Prostate gland (tissue), 2 donors: ENCODE results near the gene ATP11B. TPM values are rescaled to one million over a fixed set of nuclear protein-coding genes. Genes with fewer than 3 reads are reported as not detected.
"Not testable (repeated sequence)": the region's sequence is repeated elsewhere in the genome, so short reads cannot be mapped to it uniquely, and the experiment has no call there.

Experiments used
- DNase-seq: peaks from one replicate; pipeline ENCODE4 v3.0.0-alpha.2; 2019; ENCODE audit warnings: low spot score
- H3K27ac ChIP-seq, 2 donors: fragments of 200-600 bp; sonication (generic); 2 replicates each; pipeline ENCODE4 v1.5.1; 2017 to 2019
- H3K27me3 ChIP-seq: fragments of 200-600 bp; sonication (generic); replicated peaks from 2 replicates; pipeline ENCODE4 v1.5.1; 2019; ENCODE audit not compliant: insufficient read depth
- H3K36me3 ChIP-seq, 2 donors: fragments of 200-600 bp; sonication (generic); 1 replicate in 1 of 2; 2 replicates in 1 of 2; pipeline versions ENCODE4 v1.5.1 to v1.8.1; 2017 to 2019
- H3K4me1 ChIP-seq: fragments of 200-600 bp; sonication (generic); replicated peaks from 2 replicates; pipeline ENCODE4 v1.5.1; 2019
- H3K4me3 ChIP-seq, 2 donors: fragments of 200-600 bp; sonication (generic); 2 replicates each; pipeline ENCODE4 v1.5.1; 2017 to 2019
- H3K9me3 ChIP-seq: fragments of 200-600 bp; sonication (generic); 2 replicates; pipeline ENCODE4 v1.5.1; 2017
- POLR2A ChIP-seq: fragments of 450-650 bp; IDR thresholded peaks from one replicate; pipeline ENCODE4 v1.6.1; 2016; ENCODE audit warnings: antibody characterized with exemption, mild to moderate bottlenecking
- POLR2AphosphoS5 ChIP-seq: sonication (generic); formaldehyde crosslinking; IDR thresholded peaks from one replicate; pipeline ENCODE4 v1.6.1; 2017; ENCODE audit warnings: antibody characterized with exemption
- WGBS: methylation state at CpG from one replicate; pipeline ENCODE4 v1.1.5; 2018; 5-methylcytosine and 5-hydroxymethylcytosine counted together
- intact Hi-C: fragments of 100-400 bp; cut with DNase I; formaldehyde crosslinking; loops from one replicate; pipeline ENCODE4 v1.14.2; 2022
- total RNA-seq, 2 donors: library from RNA; depleted of rRNA; stranded (reverse); fragments of >200 nt; gene quantifications; one replicate each; pipeline ENCODE4 v1.1.0, GENCODE V29; 2016
- TF ChIP-seq, protein P1 (sequence below), 4 experiments: fragments of 200-600 bp in 2 of 4; fragments of 450-650 bp in 2 of 4; sonication (generic) in 2 of 4; IDR thresholded peaks; 1 replicate in 3 of 4; 2 replicates in 1 of 4; pipeline ENCODE4 v1.5.1; 2016 to 2019; ENCODE audit warnings: antibody characterized with exemption in 4 of 4, mild to moderate bottlenecking in 2 of 4, moderate library complexity in 2 of 4

ATP11B gene
- total RNA-seq, 2 donors from 2014 or later: 120 to 122 TPM

DNA sequence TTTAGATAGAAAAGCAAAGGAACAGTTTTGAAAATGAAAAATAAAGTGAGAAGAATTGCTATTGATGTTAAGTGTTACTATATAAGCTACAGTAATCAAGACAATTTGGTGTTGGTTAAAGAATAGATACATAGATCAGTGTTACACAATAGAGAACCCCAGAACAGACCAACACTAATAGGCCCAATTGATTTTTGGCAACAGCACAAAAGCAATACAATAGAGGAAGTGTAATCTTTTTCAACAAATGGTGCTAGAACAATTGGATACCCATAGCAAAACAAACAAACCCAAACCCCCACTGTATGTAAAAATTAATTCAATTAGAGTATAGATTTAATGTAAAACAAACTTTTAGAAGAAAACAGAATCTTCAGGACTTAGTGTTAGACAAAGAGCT lies 61.8 kb downstream of the ATP11B start:
- no peak for DNase-seq
- Histone ChIP-seq H3K36me3 (no peaks in the 10 kb centered on the region), H3K9me3 (no peaks in the 10 kb centered on the region), H3K4me1 (no peaks in the 10 kb centered on the region), H3K4me3 (no peak overlapping the region), H3K27ac (no peak overlapping the region), H3K27me3 (no peaks in the 10 kb centered on the region)
- intact Hi-C loops: no loop called here
- TF ChIP-seq POLR2AphosphoS5 (no peak), POLR2A (no peak)
- TF ChIP-seq, protein P1, sequence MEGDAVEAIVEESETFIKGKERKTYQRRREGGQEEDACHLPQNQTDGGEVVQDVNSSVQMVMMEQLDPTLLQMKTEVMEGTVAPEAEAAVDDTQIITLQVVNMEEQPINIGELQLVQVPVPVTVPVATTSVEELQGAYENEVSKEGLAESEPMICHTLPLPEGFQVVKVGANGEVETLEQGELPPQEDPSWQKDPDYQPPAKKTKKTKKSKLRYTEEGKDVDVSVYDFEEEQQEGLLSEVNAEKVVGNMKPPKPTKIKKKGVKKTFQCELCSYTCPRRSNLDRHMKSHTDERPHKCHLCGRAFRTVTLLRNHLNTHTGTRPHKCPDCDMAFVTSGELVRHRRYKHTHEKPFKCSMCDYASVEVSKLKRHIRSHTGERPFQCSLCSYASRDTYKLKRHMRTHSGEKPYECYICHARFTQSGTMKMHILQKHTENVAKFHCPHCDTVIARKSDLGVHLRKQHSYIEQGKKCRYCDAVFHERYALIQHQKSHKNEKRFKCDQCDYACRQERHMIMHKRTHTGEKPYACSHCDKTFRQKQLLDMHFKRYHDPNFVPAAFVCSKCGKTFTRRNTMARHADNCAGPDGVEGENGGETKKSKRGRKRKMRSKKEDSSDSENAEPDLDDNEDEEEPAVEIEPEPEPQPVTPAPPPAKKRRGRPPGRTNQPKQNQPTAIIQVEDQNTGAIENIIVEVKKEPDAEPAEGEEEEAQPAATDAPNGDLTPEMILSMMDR (IDR thresholded peaks at IDR 0.05): no peak

DNA sequence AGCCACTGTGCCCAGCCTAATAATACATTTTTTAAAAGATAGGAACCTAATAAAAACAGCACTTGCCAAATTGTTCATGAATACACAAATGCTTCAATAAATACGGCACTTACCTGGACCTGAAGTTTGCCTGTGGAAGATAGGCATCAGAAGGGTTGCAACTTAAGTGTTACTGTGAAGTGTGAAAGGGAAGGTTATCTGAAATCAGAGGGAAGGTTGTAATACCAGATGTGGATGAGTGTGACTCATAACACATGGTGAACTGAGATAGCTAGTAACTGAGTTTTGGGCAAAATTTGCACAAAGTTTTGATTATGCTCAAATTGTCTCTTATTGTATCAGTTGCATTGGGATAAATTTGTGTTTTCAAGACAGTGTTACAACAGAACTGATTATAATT lies 68.0 kb downstream of the ATP11B start:
- intact Hi-C loops: no loop called here
- 96% methylated on average over 1 of the region's 1 CpG for WGBS
- H3K36me3 ChIP-seq: no peaks in the 10 kb centered on the region

DNA sequence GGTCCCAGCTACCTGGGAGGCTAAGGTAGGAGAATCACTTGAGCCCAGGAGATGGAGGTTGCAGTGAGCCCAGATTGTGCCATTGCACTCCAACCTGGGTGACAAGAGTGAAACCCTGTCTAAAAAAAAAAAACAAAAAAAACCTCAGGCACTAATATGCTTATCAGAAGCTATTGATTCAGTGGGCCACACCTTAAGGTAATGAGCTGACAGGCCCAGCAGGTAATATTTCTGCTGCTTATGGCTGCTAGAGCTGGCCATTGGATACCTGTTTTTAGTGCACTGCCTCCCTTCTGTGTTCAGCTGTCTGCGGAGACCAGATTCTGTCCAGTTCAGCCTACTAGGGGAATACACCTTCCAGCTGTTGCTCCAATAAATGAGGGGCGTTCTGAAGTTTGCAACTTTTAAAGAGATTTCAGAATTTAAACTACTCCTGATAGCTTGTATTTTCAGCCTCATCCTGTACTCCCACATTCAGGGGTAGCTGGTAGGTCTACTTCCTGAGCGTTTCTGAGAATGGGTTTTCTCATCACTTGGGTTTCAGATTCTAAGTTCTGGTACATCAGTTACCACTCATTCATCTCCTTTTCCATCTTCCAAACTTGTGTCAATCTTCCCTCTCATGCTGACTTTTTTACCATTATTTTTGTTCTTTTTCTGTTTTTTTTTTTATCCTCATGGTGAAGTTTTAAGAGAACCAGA lies 69.0 kb downstream of the ATP11B start:
- no peaks in the 10 kb centered on the region for H3K4me1 ChIP-seq
- H3K9me3 ChIP-seq: no peaks in the 10 kb centered on the region
- H3K27ac ChIP-seq: no peak overlapping the region
- WGBS: 89% methylated on average over 3 of the region's 3 CpGs
- no peaks in the 10 kb centered on the region for H3K36me3 ChIP-seq
- TF ChIP-seq POLR2A: no peak
- TF ChIP-seq, protein P1 (IDR thresholded peaks at IDR 0.05): no peak
- H3K27me3 ChIP-seq: no peaks in the 10 kb centered on the region
- no peak overlapping the region for H3K4me3 ChIP-seq
- intact Hi-C loops: no loop called here
- DNase-seq: no peak

More for the DNA sequence above, 68.0 kb downstream of the ATP11B start:
- Histone ChIP-seq H3K9me3 (no peaks in the 10 kb centered on the region), H3K4me3 (no peak overlapping the region), H3K27ac (no peak overlapping the region), H3K4me1 (no peaks in the 10 kb centered on the region), H3K27me3 (no peaks in the 10 kb centered on the region)
- no peak for DNase-seq
- TF ChIP-seq POLR2A (no peak), POLR2AphosphoS5 (no peak)
- TF ChIP-seq, protein P1 (IDR thresholded peaks at IDR 0.05): no peak

DNA sequence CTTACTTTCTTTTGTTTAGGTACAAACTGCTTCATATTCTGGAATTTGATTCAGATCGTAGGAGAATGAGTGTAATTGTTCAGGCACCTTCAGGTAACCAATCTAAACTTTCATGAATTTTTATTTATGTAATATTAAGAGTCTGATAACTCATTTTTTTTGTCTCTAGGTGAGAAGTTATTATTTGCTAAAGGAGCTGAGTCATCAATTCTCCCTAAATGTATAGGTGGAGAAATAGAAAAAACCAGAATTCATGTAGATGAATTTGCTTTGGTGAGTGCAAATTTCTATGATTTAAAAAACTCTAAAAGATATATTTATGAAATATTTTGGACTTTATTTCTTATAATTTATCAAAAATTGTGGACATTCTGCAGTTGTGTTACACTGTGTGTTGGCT lies 75.8 kb downstream of the ATP11B start:
- H3K27me3 ChIP-seq: no peaks in the 10 kb centered on the region
- WGBS: 97% methylated on average over 1 of the region's 1 CpG
- no peaks in the 10 kb centered on the region for H3K9me3 ChIP-seq
- intact Hi-C loops: no loop called here
- no peak overlapping the region for H3K27ac ChIP-seq
- peaks cover 0 to 6% of the 10 kb centered on the region in 2 donors for H3K36me3 ChIP-seq
- H3K4me3 ChIP-seq: no peak overlapping the region
- TF ChIP-seq POLR2AphosphoS5 (no peak), POLR2A (no peak)
- TF ChIP-seq, protein P1 (IDR thresholded peaks at IDR 0.05): no peak
- no peak for DNase-seq
- no peaks in the 10 kb centered on the region for H3K4me1 ChIP-seq

DNA sequence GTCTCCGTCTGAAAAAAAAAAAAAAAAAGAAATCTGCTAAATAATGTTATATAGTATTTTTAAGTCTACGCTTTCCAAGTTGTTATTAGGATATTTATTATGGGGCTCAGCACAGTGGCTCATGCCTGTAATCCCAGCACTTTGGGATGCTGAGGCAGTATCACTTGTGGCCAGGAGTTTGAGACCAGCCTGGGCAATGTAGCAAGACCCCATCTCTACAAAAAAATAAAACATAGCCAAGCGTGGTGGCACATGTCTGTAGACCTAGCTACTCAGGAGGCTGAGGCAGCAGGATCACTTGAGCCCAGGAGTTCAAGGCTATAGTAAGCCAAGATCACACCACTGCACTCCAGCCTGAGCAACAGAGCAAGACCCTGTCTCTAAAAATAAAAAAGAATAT lies 77.6 kb downstream of the ATP11B start:
- H3K27ac ChIP-seq, H3K27me3 ChIP-seq, DNase-seq, intact Hi-C loops, H3K4me3 ChIP-seq, H3K4me1 ChIP-seq, H3K9me3 ChIP-seq, H3K36me3 ChIP-seq: not testable (repeated sequence)
- WGBS: 99% methylated on average over 3 of the region's 3 CpGs
